Central memory CD8-positive, alpha-beta T cell (primary cell): ENCODE results near the gene LSP1.

Experiments used
- ATAC-seq: fragments of 150-1000 bp; cut with Tn5 transposase; replicated peaks from 2 replicates; pipeline ENCODE4 v1.10.0; 2022; ENCODE audit warnings: mild to moderate bottlenecking, moderate FRiP score, moderate number of reproducible peaks; ENCODE audit not compliant: poor library complexity, severe bottlenecking; ENCODE audit errors: extremely low read depth
- DNase-seq, 2 donors: peaks; one replicate each; pipeline ENCODE4 v3.0.0; 2021; ENCODE audit warnings: low spot score in 2 of 2
- H3K27ac Mint-ChIP-seq: one replicate; pipeline ENCODE4 v1.8.0; 2022; ENCODE audit warnings: low read depth, mild to moderate bottlenecking, moderate library complexity, mixed read lengths
- H3K27me3 Mint-ChIP-seq: one replicate; pipeline ENCODE4 v1.8.0; 2022; ENCODE audit warnings: mixed read lengths
- H3K36me3 Mint-ChIP-seq: one replicate; pipeline ENCODE4 v1.8.0; 2022; ENCODE audit warnings: mild to moderate bottlenecking, moderate library complexity, mixed read lengths; ENCODE audit not compliant: insufficient read depth
- H3K4me1 Mint-ChIP-seq: one replicate; pipeline ENCODE4 v1.8.0; 2022; ENCODE audit warnings: mixed read lengths
- H3K4me3 Mint-ChIP-seq: one replicate; pipeline ENCODE4 v1.8.0; 2022; ENCODE audit warnings: mild to moderate bottlenecking, moderate library complexity, mixed read lengths
- H3K9me3 Mint-ChIP-seq: one replicate; pipeline ENCODE4 v1.8.0; 2022; ENCODE audit warnings: mixed read lengths

LSP1 gene

DNA sequence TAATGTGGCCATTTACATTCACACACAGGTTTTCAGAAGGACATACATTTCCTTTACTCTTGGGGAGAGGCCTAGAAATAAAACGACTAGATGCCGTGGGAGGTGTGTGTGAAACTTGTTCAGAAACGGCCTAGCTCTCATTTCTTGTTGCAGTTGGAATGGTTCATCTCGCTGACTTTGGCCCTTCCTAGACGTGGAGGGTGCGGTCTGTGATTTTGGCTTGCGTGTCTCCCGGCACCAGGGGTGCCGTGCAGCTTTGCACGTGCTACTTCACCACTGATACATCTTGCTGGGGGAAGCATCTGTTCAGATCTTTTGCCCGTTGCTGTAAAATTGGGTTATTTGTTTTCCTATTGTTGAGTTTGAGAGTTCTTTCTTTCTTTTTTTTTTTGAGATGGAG is 41.9 kb downstream of the LSP1 start:
- no peak for DNase-seq
- Mint-ChIP-seq H3K36me3 (peaks cover 6% of the 10 kb centered on the region), H3K4me3 (no peak overlapping the region), H3K27me3 (peaks cover 18% of the 10 kb centered on the region), H3K4me1 (peaks cover 7% of the 10 kb centered on the region), H3K9me3 (no peaks in the 10 kb centered on the region), H3K27ac (peak overlapping the region; percentile 27)
- no peak for ATAC-seq

DNA sequence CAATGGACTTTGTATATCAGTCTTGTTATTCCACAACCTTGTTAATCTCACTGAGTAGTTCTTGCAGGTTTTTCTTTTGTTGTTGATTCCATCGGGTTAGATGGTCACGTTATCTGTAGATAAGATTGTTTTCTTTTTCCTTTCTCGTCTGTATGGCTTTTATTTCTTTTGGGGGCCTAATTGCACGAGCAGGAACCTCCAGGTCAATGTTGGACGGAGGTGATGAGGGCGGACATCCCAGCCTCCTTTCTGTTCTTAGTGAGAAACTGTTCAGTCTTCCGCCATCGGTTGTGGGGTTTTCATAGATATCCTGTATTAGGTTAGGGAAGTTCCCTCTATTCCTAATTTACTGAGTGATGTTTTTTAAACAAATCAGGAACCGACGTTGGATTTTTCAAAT is 43.6 kb downstream of the LSP1 start:
- no peak overlapping the region for H3K4me3 Mint-ChIP-seq
- H3K9me3 Mint-ChIP-seq = no peaks in the 10 kb centered on the region
- peaks cover 7% of the 10 kb centered on the region for H3K4me1 Mint-ChIP-seq
- H3K36me3 Mint-ChIP-seq = peaks cover 6% of the 10 kb centered on the region
- H3K27ac Mint-ChIP-seq = no peak overlapping the region
- DNase-seq = no peak
- peaks cover 32% of the 10 kb centered on the region for H3K27me3 Mint-ChIP-seq
- ATAC-seq = no peak

DNA sequence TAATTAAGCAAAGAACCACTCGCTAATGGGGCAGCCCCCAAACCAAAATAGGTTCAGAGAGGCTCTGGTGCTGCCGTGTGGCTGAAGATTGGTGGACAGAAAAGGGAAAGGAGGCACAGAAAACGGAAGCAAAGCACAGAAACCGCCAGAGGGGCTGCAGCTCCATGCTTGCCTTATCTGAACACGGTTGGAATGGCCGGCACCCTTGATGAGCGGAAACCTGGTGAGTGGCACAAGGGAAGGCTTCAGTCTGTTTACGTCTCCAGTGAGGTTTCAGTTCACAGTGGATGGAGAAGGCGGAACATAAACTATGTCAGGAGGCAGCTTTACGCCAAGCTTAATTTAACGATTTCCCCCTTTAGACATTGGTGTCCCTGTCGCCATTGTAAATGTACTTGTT is 44.0 kb downstream of the LSP1 start:
- Mint-ChIP-seq H3K4me1 (peaks cover 7% of the 10 kb centered on the region), H3K36me3 (peaks cover 6% of the 10 kb centered on the region), H3K4me3 (no peak overlapping the region), H3K27me3 (peaks cover 37% of the 10 kb centered on the region), H3K27ac (no peak overlapping the region), H3K9me3 (no peaks in the 10 kb centered on the region)
- no peak for DNase-seq
- ATAC-seq = no peak

DNA sequence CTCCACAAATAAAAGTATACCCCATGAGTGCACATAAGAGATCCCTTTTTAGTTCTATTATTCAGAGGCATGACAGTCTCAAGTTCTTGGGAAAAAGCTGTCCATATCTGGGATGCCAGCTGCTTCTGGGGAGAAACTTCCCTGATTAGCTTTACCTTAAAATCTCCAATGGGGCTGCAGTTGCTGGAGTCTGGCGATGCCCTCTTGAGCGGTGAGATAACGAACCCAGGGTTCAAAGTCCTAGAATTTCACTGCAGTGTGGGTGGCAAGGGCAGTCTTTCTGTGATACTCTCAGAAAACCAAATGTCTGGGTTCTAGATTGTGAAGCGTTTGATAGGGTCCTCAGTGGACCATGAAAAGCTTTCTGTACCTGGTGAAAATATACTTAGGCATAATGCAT is 46.2 kb downstream of the LSP1 start:
- Mint-ChIP-seq H3K27ac (no peak overlapping the region), H3K36me3 (no peaks in the 10 kb centered on the region), H3K4me3 (no peak overlapping the region), H3K9me3 (no peaks in the 10 kb centered on the region), H3K4me1 (no peaks in the 10 kb centered on the region), H3K27me3 (peaks cover 43% of the 10 kb centered on the region)
- DNase-seq (no peak), ATAC-seq (no peak)

DNA sequence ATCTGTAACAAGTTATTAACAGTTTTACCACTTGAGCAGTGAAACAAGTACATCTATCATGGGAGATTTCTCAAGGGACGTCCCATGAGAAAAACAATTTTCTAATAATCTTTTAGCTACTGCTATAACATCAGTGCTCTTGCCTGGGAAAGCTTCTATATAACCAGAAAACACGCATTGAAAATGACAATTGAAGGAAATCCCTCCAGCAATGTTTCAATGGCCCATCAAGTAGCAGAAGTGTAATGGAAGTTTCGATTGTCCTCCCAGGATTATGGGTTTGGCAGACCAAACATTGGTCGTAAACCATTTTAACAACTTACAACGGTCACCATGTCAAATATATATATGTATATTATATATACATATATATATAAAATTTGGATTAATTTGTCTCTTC is 46.8 kb downstream of the LSP1 start:
- no peaks in the 10 kb centered on the region for H3K4me1 Mint-ChIP-seq
- DNase-seq = no peak
- no peak overlapping the region for H3K4me3 Mint-ChIP-seq
- no peak for ATAC-seq
- H3K9me3 Mint-ChIP-seq = no peaks in the 10 kb centered on the region
- H3K27me3 Mint-ChIP-seq = peaks cover 43% of the 10 kb centered on the region
- no peak overlapping the region for H3K27ac Mint-ChIP-seq
- H3K36me3 Mint-ChIP-seq = no peaks in the 10 kb centered on the region

DNA sequence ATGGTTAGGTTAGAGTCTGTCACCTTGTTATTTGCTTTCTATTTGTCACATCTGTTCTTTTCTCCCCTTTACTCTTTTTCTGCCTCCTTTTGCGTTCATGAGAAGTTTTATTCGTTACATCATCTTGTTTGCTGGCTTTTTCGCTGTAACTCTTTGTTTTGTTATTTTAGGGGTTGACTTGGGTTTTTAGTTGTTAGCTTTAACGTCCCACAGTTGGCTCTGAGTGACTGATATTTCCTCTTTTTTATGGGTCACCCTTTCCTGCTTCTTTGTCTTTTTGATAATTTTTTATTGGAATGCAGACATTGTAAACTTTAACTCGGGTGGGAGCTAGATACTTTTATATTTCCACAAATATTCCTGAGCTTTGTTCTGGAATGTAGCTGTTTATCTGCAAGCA is 53.3 kb downstream of the LSP1 start:
- H3K9me3 Mint-ChIP-seq = no peaks in the 10 kb centered on the region
- no peak overlapping the region for H3K27ac Mint-ChIP-seq
- H3K27me3 Mint-ChIP-seq = peaks cover 48% of the 10 kb centered on the region
- no peaks in the 10 kb centered on the region for H3K36me3 Mint-ChIP-seq
- H3K4me3 Mint-ChIP-seq = no peak overlapping the region
- no peaks in the 10 kb centered on the region for H3K4me1 Mint-ChIP-seq
- ATAC-seq (no peak), DNase-seq (no peak)

DNA sequence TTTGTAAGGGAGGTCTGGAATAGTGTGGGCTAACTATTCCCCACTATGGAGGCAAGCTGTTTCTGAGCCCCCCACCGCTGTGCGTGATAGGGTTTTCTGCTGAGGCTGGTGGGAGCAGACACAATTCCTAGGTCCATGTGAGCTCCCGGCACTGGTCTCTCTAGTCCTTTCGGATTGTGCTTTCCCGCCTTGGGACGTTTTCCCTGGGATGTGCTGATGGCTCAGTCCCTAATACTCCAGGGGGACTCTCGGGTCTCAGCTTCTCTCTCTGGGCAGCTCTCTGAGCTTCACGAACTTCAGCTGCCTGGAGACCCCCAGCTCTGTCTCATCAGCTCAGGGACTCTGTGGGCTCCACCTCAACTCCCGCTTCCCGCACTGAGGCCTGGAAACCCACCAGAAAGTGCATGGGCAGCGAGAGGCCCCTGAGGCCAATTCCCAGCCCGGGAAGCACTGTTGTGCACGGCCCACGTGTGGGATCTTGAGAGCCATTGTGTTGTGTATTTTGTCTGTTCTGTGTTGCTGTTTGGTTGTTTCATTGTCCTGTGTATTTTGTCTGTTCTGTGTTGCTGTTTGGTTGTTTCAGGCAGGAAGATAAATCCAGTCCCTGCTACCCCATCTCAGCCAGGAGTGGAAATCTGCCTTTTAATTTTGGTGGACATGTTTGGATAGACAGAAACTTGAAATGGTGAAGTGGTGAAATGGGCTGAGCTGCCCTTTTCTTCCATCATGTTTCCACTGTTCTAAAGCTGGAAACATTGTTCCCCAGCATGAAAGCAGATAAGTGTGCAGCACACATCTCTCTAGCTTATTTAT is 53.9 kb downstream of the LSP1 start:
- no peaks in the 10 kb centered on the region for H3K4me1 Mint-ChIP-seq
- ATAC-seq (no peak), DNase-seq (no peak)
- no peak overlapping the region for H3K4me3 Mint-ChIP-seq
- no peak overlapping the region for H3K27ac Mint-ChIP-seq
- H3K27me3 Mint-ChIP-seq = peaks cover 41% of the 10 kb centered on the region
- H3K36me3 Mint-ChIP-seq = no peaks in the 10 kb centered on the region
- H3K9me3 Mint-ChIP-seq = no peaks in the 10 kb centered on the region

DNA sequence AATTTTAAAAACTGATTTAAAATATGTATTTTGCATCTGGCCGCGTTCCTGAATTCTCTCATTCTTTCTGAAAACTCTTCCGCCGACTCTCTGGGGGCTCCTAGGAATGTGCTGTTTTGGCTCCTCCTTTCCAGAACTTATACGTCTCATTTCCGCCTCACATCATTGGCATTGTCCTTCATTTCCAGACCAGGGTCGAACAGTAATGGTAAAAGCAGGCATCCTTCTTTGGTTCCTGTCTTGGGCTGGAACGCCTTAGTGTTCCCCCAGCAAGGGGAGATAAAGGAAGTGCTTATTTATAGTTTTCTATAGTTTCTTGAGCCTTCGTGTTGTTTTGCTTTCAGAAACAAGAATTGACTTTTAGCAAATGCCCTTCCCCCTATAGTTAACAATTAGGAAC is 55.7 kb downstream of the LSP1 start:
- H3K4me3 Mint-ChIP-seq = no peak overlapping the region
- ATAC-seq (no peak), DNase-seq (no peak)
- no peak overlapping the region for H3K27ac Mint-ChIP-seq
- H3K9me3 Mint-ChIP-seq = no peaks in the 10 kb centered on the region
- no peaks in the 10 kb centered on the region for H3K4me1 Mint-ChIP-seq
- H3K36me3 Mint-ChIP-seq = no peaks in the 10 kb centered on the region
- H3K27me3 Mint-ChIP-seq = peaks cover 34% of the 10 kb centered on the region

DNA sequence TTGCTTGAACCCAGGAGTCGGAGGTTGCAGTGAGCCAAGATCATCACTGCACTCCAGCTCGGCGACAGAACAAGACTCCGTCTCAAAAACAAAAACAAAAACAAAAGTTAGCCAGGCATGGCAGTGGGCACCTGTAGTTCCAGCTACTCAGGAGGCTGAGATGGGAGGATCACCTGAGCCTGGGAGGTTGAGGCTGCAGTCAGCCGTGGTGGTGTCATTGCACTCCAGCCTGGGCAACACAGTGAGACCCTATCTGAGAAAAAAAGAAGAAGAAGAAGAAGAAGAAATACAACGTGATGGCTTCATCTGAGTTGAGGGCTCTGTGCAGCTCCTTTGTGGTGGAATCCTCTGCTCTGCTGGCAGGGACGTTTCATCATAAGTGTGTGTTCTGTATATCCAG is 56.6 kb downstream of the LSP1 start:
- Mint-ChIP-seq H3K27ac (no peak overlapping the region), H3K36me3 (peaks cover 2% of the 10 kb centered on the region), H3K9me3 (no peaks in the 10 kb centered on the region), H3K4me1 (peaks cover 6% of the 10 kb centered on the region), H3K27me3 (peaks cover 43% of the 10 kb centered on the region), H3K4me3 (no peak overlapping the region)
- no peak for DNase-seq
- ATAC-seq = no peak

DNA sequence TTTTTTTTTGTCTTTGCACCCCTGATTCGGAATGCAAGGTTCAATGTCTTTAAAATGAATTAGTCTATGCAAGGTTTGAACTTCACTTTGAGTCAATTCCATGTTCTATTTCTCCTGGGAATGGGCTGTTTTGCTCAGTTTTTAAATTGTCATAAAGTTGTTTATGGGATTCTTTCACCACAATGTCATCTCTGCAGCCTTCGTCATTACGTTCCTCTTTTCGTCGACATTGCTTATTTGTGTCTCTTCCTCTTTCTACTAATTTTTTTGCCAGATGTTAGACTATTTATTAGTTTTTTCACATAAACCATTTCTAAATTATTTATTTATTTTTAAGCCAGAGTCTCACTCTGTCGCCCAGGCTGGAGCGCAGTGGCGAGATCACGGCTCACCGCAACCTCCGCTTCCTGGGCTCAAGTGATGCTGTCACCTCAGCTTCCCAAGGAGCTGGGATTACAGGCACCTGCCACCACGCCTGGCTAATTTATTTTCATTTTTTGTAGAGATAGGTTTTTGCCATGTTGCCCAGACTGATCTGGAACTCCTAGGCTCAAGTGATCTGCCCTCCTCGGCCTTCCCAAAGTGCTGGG is 59.5 kb downstream of the LSP1 start:
- Mint-ChIP-seq H3K9me3 (no peaks in the 10 kb centered on the region), H3K27ac (no peak overlapping the region), H3K27me3 (peaks cover 34% of the 10 kb centered on the region), H3K4me1 (peaks cover 22% of the 10 kb centered on the region), H3K36me3 (peaks cover 5% of the 10 kb centered on the region), H3K4me3 (no peak overlapping the region)
- DNase-seq (no peak), ATAC-seq (no peak)

DNA sequence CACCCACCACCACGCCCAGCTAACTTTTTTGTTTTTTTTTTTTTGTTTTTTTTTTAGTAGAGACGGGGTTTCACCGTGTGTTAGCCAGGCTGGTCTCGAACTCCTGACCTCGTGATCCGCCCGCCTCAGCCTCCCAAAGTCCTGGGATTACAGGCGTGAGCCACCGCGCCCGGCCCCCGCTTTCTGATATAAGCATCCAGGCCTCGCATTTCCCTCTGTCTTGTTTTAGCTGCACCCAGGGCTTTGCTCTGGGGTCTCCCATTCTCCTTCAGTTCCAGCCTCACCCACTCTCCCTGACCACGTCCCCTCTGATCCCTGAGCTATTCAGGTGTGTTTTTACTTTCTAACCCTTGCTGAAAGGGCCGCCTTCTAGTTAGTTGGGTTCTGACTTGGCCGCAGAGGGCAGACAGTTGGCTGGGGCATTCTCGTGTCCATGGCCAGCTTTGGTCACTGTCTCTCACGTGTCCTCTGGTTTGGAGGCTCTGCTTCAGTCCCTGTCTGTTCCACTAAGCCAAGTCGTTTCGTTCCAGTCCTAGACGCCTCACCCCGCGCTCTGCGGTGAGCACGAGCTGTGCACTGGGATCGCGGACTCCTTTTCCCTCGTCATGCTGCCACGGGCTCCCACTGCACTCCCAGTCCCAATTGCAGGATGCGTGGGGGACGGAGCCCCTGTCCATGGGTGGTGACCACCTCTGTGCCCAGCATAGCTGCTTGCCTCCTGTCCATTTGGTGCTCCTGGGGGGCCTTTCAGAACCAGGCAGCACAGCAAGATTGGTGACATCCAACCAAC is 60.6 kb downstream of the LSP1 start:
- Mint-ChIP-seq H3K27me3 (peaks cover 23% of the 10 kb centered on the region), H3K4me3 (no peak overlapping the region), H3K27ac (no peak overlapping the region), H3K9me3 (no peaks in the 10 kb centered on the region), H3K4me1 (peaks cover 22% of the 10 kb centered on the region), H3K36me3 (peaks cover 8% of the 10 kb centered on the region)
- ATAC-seq = no peak
- DNase-seq = no peak

DNA sequence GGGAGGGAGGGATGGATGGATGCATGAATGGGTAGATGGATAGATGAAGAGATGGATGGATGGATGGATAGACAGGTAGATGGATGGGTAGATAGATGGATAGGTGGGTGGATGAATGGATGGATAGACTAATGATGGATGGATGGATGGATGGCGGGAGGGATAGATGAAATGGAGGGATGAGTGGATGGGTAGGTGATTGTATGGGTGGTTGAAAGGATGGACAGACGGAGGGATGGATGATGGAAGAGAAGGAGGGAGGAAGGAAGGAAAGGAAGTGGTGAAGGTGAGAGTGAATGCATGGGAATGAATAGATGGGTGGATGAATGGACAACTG is 62.9 kb downstream of the LSP1 start:
- H3K4me3 Mint-ChIP-seq = no peak overlapping the region
- ATAC-seq = no peak

More for the DNA sequence above, 62.9 kb downstream of the LSP1 start:
- Mint-ChIP-seq H3K36me3 (peaks cover 8% of the 10 kb centered on the region), H3K9me3 (no peaks in the 10 kb centered on the region), H3K4me1 (peaks cover 22% of the 10 kb centered on the region), H3K27me3 (peaks cover 18% of the 10 kb centered on the region), H3K27ac (no peak overlapping the region)
- DNase-seq = no peak
